ENCODE measurements around the gene LAMA3. TPM values are rescaled to one million over a fixed set of nuclear protein-coding genes. Genes with fewer than 3 reads are reported as not detected.

Gene LAMA3
- total RNA-seq, 4 donors from 2014 or later, result 46.3 to 80.6 (median 67.1) TPM

- TF ChIP-seq POLR2A (IDR thresholded peaks at IDR 0.05) (no peak), EP300 (IDR thresholded peaks at IDR 0.05) (no peak), CTCF (IDR thresholded peaks at IDR 0.05) (no peak)
- no peak overlapping the region for H3K27ac ChIP-seq
Observed at GRCh38 chr18:23643815-23644490, 45.3 kb upstream of the LAMA3 start.

GRCh38 chr18:23645568-23646175, 43.6 kb upstream of the LAMA3 start:
- TF ChIP-seq CTCF (IDR thresholded peaks at IDR 0.05) (no peak), EP300 (IDR thresholded peaks at IDR 0.05) (no peak), POLR2A (IDR thresholded peaks at IDR 0.05) (no peak)
- 92 to 97% methylated on average over 4 of the region's 4 CpGs for WGBS, 2 donors
- no peak for DNase-seq (ENCODE audit: low spot score in 2 of 2)
- Histone ChIP-seq H3K4me1 (no peaks in the 10 kb centered on the region), H3K27ac (no peak overlapping the region), H3K27me3 (no peaks in the 10 kb centered on the region), H3K36me3 (peaks cover 0 to 7% (median 0%) of the 10 kb centered on the region in 3 donors), H3K4me3 (no peak overlapping the region), H3K9me3 (peaks cover 0 to 8% (median 0%) of the 10 kb centered on the region in 4 donors)

More at GRCh38 chr18:23643815-23644490, 45.3 kb upstream of the LAMA3 start:
- Histone ChIP-seq H3K27me3 (no peaks in the 10 kb centered on the region), H3K9me3 (peaks cover 0 to 8% (median 0%) of the 10 kb centered on the region in 4 donors), H3K36me3 (peaks cover 0 to 7% (median 0%) of the 10 kb centered on the region in 3 donors), H3K4me1 (no peaks in the 10 kb centered on the region), H3K4me3 (no peak overlapping the region)
- WGBS, 2 donors, result 64 to 75% methylated on average over 2 of the region's 2 CpGs
- DNase-seq (ENCODE audit: low spot score in 2 of 2), result no peak

GRCh38 chr18:23646282-23646681, 43.0 kb upstream of the LAMA3 start:
- 94 to 95% methylated on average over 2 of the region's 2 CpGs for WGBS, 2 donors
- no peak for TF ChIP-seq CTCF (IDR thresholded peaks at IDR 0.05)
- no peak for TF ChIP-seq EP300 (IDR thresholded peaks at IDR 0.05)
- TF ChIP-seq POLR2A (IDR thresholded peaks at IDR 0.05), result no peak
- H3K9me3 ChIP-seq, result peaks cover 0 to 8% (median 0%) of the 10 kb centered on the region in 4 donors
- H3K36me3 ChIP-seq, result peaks cover 0 to 5% (median 0%) of the 10 kb centered on the region in 3 donors
- no peak overlapping the region for H3K4me3 ChIP-seq
- no peak overlapping the region for H3K27ac ChIP-seq
- DNase-seq (ENCODE audit: low spot score in 2 of 2), result no peak
- no peaks in the 10 kb centered on the region for H3K27me3 ChIP-seq
- H3K4me1 ChIP-seq, result no peaks in the 10 kb centered on the region

GRCh38 chr18:23648456-23648855, 40.8 kb upstream of the LAMA3 start:
- Histone ChIP-seq H3K27ac (no peak overlapping the region), H3K4me1 (no peaks in the 10 kb centered on the region), H3K4me3 (no peak overlapping the region), H3K9me3 (no peaks in the 10 kb centered on the region), H3K27me3 (no peaks in the 10 kb centered on the region), H3K36me3 (peaks cover 0 to 3% (median 0%) of the 10 kb centered on the region in 3 donors)
- 51 to 65% methylated on average over 3 of the region's 3 CpGs for WGBS, 2 donors
- no peak for TF ChIP-seq EP300 (IDR thresholded peaks at IDR 0.05)
- no peak for TF ChIP-seq POLR2A (IDR thresholded peaks at IDR 0.05)
- no peak for TF ChIP-seq CTCF (IDR thresholded peaks at IDR 0.05)
- DNase-seq (ENCODE audit: low spot score in 2 of 2), result no peak

GRCh38 chr18:23648940-23649607, 40.2 kb upstream of the LAMA3 start:
- Histone ChIP-seq H3K4me1 (no peaks in the 10 kb centered on the region), H3K27me3 (no peaks in the 10 kb centered on the region), H3K27ac (no peak overlapping the region), H3K4me3 (no peak overlapping the region), H3K36me3 (peaks cover 0 to 3% (median 0%) of the 10 kb centered on the region in 3 donors), H3K9me3 (no peaks in the 10 kb centered on the region)
- 70 to 81% methylated on average over 8 of the region's 8 CpGs for WGBS, 2 donors
- no peak for TF ChIP-seq CTCF (IDR thresholded peaks at IDR 0.05)
- no peak for TF ChIP-seq EP300 (IDR thresholded peaks at IDR 0.05)
- TF ChIP-seq POLR2A (IDR thresholded peaks at IDR 0.05), result no peak
- no peak for DNase-seq (ENCODE audit: low spot score in 2 of 2)

Measured in tibial nerve (tissue), 4 donors.